ENCODE data around the gene HEMK1. TPM values are rescaled to one million over a fixed set of nuclear protein-coding genes. Genes with fewer than 3 reads are reported as not detected.

The HEMK1 gene
- total and polyA plus RNA-seq, 4 donors, result 3.7 to 9.5 (median 8.9) TPM

GRCh38 chr3:50534681-50535330, 34.5 kb upstream of the HEMK1 start:
- TF ChIP-seq RAD21 (IDR thresholded peaks at IDR 0.05) (no peak), TAF1 (conservative IDR thresholded peaks at IDR 0.05) (no peak), EGR1 (IDR thresholded peaks at IDR 0.05; ENCODE audit: low read depth in 2 of 2) (no peak), MAX (IDR thresholded peaks at IDR 0.05) (no peak), NR2F2 (IDR thresholded peaks at IDR 0.05) (no peak)
- TF ChIP-seq, protein P1, sequence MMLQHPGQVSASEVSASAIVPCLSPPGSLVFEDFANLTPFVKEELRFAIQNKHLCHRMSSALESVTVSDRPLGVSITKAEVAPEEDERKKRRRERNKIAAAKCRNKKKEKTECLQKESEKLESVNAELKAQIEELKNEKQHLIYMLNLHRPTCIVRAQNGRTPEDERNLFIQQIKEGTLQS (IDR thresholded peaks at IDR 0.05), result no peak
- TF ChIP-seq, protein P2, sequence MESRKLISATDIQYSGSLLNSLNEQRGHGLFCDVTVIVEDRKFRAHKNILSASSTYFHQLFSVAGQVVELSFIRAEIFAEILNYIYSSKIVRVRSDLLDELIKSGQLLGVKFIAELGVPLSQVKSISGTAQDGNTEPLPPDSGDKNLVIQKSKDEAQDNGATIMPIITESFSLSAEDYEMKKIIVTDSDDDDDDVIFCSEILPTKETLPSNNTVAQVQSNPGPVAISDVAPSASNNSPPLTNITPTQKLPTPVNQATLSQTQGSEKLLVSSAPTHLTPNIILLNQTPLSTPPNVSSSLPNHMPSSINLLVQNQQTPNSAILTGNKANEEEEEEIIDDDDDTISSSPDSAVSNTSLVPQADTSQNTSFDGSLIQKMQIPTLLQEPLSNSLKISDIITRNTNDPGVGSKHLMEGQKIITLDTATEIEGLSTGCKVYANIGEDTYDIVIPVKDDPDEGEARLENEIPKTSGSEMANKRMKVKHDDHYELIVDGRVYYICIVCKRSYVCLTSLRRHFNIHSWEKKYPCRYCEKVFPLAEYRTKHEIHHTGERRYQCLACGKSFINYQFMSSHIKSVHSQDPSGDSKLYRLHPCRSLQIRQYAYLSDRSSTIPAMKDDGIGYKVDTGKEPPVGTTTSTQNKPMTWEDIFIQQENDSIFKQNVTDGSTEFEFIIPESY (IDR thresholded peaks at IDR 0.05), result no peak
- 80% methylated on average over 9 of the region's 9 CpGs for WGBS
- no peak for DNase-seq (ENCODE audit: low spot score)
- Histone ChIP-seq H3K4me1 (ENCODE audit: control insufficient read depth in 4 of 4, insufficient read depth in 4 of 4, low read length in 3 of 4) (no peaks in the 10 kb centered on the region), H3K36me3 (ENCODE audit: control insufficient read depth in 4 of 4, insufficient read depth in 3 of 4, low read depth in 1 of 4, low read length in 3 of 4) (no peaks in the 10 kb centered on the region), H3K9me3 (ENCODE audit: control insufficient read depth in 4 of 4, low read length in 3 of 4) (no peaks in the 10 kb centered on the region), H3K4me3 (ENCODE audit: low read depth in 1 of 3, low read length in 3 of 3) (no peak overlapping the region), H3K9ac (ENCODE audit: low read depth in 1 of 2, low read length in 2 of 2) (no peak overlapping the region), H3K27me3 (ENCODE audit: control insufficient read depth in 4 of 4, insufficient read depth in 4 of 4, low read length in 3 of 4) (peaks cover 0 to 2% (median 0%) of the 10 kb centered on the region in 4 donors), H3K27ac (ENCODE audit: low read depth in 1 of 2, low read length in 2 of 2) (no peak overlapping the region)

GRCh38 chr3:50536471-50537180, 32.7 kb upstream of the HEMK1 start:
- H3K9me3 ChIP-seq (ENCODE audit: control insufficient read depth in 4 of 4, low read length in 3 of 4), result no peaks in the 10 kb centered on the region
- no peak overlapping the region for H3K9ac ChIP-seq (ENCODE audit: low read depth in 1 of 2, low read length in 2 of 2)
- no peaks in the 10 kb centered on the region for H3K4me1 ChIP-seq (ENCODE audit: control insufficient read depth in 4 of 4, insufficient read depth in 4 of 4, low read length in 3 of 4)
- H3K36me3 ChIP-seq (ENCODE audit: control insufficient read depth in 4 of 4, insufficient read depth in 3 of 4, low read depth in 1 of 4, low read length in 3 of 4), result no peaks in the 10 kb centered on the region
- no peak overlapping the region for H3K4me3 ChIP-seq (ENCODE audit: low read depth in 1 of 3, low read length in 3 of 3)
- WGBS, result 77% methylated on average over 5 of the region's 5 CpGs
- no peak for DNase-seq (ENCODE audit: low spot score)
- H3K27me3 ChIP-seq (ENCODE audit: control insufficient read depth in 4 of 4, insufficient read depth in 4 of 4, low read length in 3 of 4), result peaks cover 0 to 2% (median 0%) of the 10 kb centered on the region in 4 donors
- TF ChIP-seq, protein P2 (IDR thresholded peaks at IDR 0.05), result no peak
- no peak for TF ChIP-seq CTCF (IDR thresholded peaks at IDR 0.05; ENCODE audit: low read depth, low read length, missing input control)
- no peak for TF ChIP-seq MAX (IDR thresholded peaks at IDR 0.05)
- TF ChIP-seq GABPA (IDR thresholded peaks at IDR 0.05 in 1 of 2, conservative IDR thresholded peaks at IDR 0.05 in 1 of 2), result no peak
- TF ChIP-seq TAF1 (conservative IDR thresholded peaks at IDR 0.05), result no peak
- no peak for TF ChIP-seq NR2F2 (IDR thresholded peaks at IDR 0.05)
- TF ChIP-seq HNF4A (conservative IDR thresholded peaks at IDR 0.05), result no peak
- TF ChIP-seq FOXA1 (IDR thresholded peaks at IDR 0.05), result no peak
- no peak for TF ChIP-seq EGR1 (IDR thresholded peaks at IDR 0.05; ENCODE audit: low read depth in 2 of 2)
- no peak for TF ChIP-seq RAD21 (IDR thresholded peaks at IDR 0.05)
- no peak for TF ChIP-seq YY1 (IDR thresholded peaks at IDR 0.05)
- H3K27ac ChIP-seq (ENCODE audit: low read depth in 1 of 2, low read length in 2 of 2), result no peak overlapping the region

Data from liver (tissue), 9 donors.